HG02870 (cell line): ENCODE results near the gene ELN.
"Not testable (repeated sequence)": the region's sequence is repeated elsewhere in the genome, so short reads cannot be mapped to it uniquely, and the experiment has no call there.

ENCODE experiments used
- ATAC-seq: cut with Tn5 transposase; IDR thresholded peaks from one replicate; pipeline ENCODE4 v1.9.1; 2021; ENCODE audit warnings: mild to moderate bottlenecking, moderate library complexity; ENCODE audit not compliant: unreplicated experiment

ELN gene

GRCh38 chr7:74040791-74041520, 13.0 kb downstream of the ELN start:
- no peak for ATAC-seq

GRCh38 chr7:74042746-74043522, 15.0 kb downstream of the ELN start:
- ATAC-seq: no peak

GRCh38 chr7:74043523-74043951, 15.6 kb downstream of the ELN start:
- ATAC-seq: no peak

GRCh38 chr7:74044366-74045350, 16.7 kb downstream of the ELN start:
- ATAC-seq: no peak

GRCh38 chr7:74046581-74046980, 18.6 kb downstream of the ELN start:
- ATAC-seq: not testable (repeated sequence)

- no peak for ATAC-seq
Observed at GRCh38 chr7:74047804-74048380, 19.9 kb downstream of the ELN start.

GRCh38 chr7:74048999-74049599, 21.1 kb downstream of the ELN start:
- no peak for ATAC-seq

- ATAC-seq: no peak
Observed at GRCh38 chr7:74049997-74050798, 22.2 kb downstream of the ELN start.

- no peak for ATAC-seq
Observed at GRCh38 chr7:74051193-74051592, 23.2 kb downstream of the ELN start.

- ATAC-seq: no peak
Observed at GRCh38 chr7:74051629-74052410, 23.8 kb downstream of the ELN start.

- no peak for ATAC-seq
Observed at GRCh38 chr7:74052628-74053027, 24.7 kb downstream of the ELN start.

- no peak for ATAC-seq
Observed at GRCh38 chr7:74053589-74054186, 25.7 kb downstream of the ELN start.

GRCh38 chr7:74056096-74056915, 28.3 kb downstream of the ELN start:
- no peak for ATAC-seq

- no peak for ATAC-seq
Observed at GRCh38 chr7:74057216-74057925, 29.4 kb downstream of the ELN start.

GRCh38 chr7:74057987-74058386, 30.0 kb downstream of the ELN start:
- no peak for ATAC-seq

- ATAC-seq: no peak
Observed at GRCh38 chr7:74058486-74058885, 30.5 kb downstream of the ELN start.

GRCh38 chr7:74059037-74059436, 31.1 kb downstream of the ELN start:
- ATAC-seq: no peak
